K562 (cell line): ENCODE data around the gene BRAF. TPM values are rescaled to one million over a fixed set of nuclear protein-coding genes. Genes with fewer than 3 reads are reported as not detected.

ENCODE experiments used
- CBFA2T2 ChIP-seq: fragments of 450-650 bp; conservative IDR thresholded peaks from 2 replicates; pipeline ENCODE4 v1.6.1; 2017; ENCODE audit warnings: mild to moderate bottlenecking
- FOSL1 ChIP-seq: fragments of 200-800 bp; sonication (Bioruptor generic); conservative IDR thresholded peaks from 2 replicates; pipeline ENCODE4 v1.6.1; 2016; ENCODE audit warnings: missing genetic modification characterization, missing compliant biosample characterization
- GABPA ChIP-seq: fragments of 200-800 bp; sonication (Bioruptor generic); conservative IDR thresholded peaks from 2 replicates; pipeline ENCODE4 v1.6.1; 2016; ENCODE audit warnings: low read depth, missing genetic modification characterization, missing compliant biosample characterization
- HDAC2 ChIP-seq: fragments of 450-650 bp; IDR thresholded peaks from 2 replicates; pipeline ENCODE4 v1.6.1; 2016; ENCODE audit warnings: mild to moderate bottlenecking
- HLTF ChIP-seq: fragments of 450-650 bp; IDR thresholded peaks from 2 replicates; pipeline ENCODE4 v1.6.1; 2016
- MED1 ChIP-seq: sonication (generic); formaldehyde crosslinking; IDR thresholded peaks from 2 replicates; pipeline ENCODE4 v1.8.1; 2023; ENCODE audit warnings: missing genetic modification reagents, borderline replicate concordance
- SNRNP70 ChIP-seq: fragments of 200-400 bp; formaldehyde crosslinking; optimal IDR thresholded peaks from 2 replicates; pipeline ENCODE3; 2017; ENCODE audit warnings: low read depth, low read length
- TCF15 ChIP-seq: fragments of 250-450 bp; sonication (Bioruptor Pico); IDR thresholded peaks from 2 replicates; pipeline ENCODE4 v1.8.0; 2022; ENCODE audit warnings: moderate library complexity, mild to moderate bottlenecking, inconsistent platforms
- TEAD1 ChIP-seq, 2 experiments: fragments of 450-650 bp in 1 of 2; sonication (generic) in 1 of 2; formaldehyde crosslinking; IDR thresholded peaks; 2 replicates each; pipeline versions ENCODE4 v1.4.0 to v1.8.0; 2020 to 2022; ENCODE audit warnings: mild to moderate bottlenecking in 2 of 2, missing genetic modification reagents in 1 of 2
- ZFP36 ChIP-seq: fragments of 150-350 bp; IDR thresholded peaks from 2 replicates; pipeline ENCODE4 v1.6.1; 2018; ENCODE audit warnings: low read length, low read depth; ENCODE audit not compliant: partially characterized antibody
- ZNF133 ChIP-seq: fragments of 250-450 bp; sonication (Bioruptor Pico); IDR thresholded peaks from 2 replicates; pipeline ENCODE4 v1.4.0; 2020; ENCODE audit warnings: mild to moderate bottlenecking
- ZNF280A ChIP-seq: fragments of 450-650 bp; IDR thresholded peaks from 2 replicates; pipeline ENCODE4 v1.6.1; 2018; ENCODE audit warnings: mild to moderate bottlenecking, low read depth; ENCODE audit not compliant: partially characterized antibody
- ZNF354B ChIP-seq: fragments of 250-450 bp; sonication (Bioruptor Pico); IDR thresholded peaks from 2 replicates; pipeline ENCODE4 v1.4.0; 2020
- ZNF449 ChIP-seq: fragments of 250-450 bp; sonication (Bioruptor Pico); IDR thresholded peaks from 2 replicates; pipeline ENCODE4 v1.8.0; 2022; ENCODE audit warnings: moderate library complexity, mild to moderate bottlenecking, inconsistent platforms
- ZNF518B ChIP-seq: fragments of 250-450 bp; sonication (Bioruptor Pico); IDR thresholded peaks from 2 replicates; pipeline ENCODE4 v1.5.0; 2021; ENCODE audit warnings: mild to moderate bottlenecking, moderate library complexity
- ZNF609 ChIP-seq: sonication (generic); formaldehyde crosslinking; IDR thresholded peaks from 2 replicates; pipeline ENCODE4 v1.8.1; 2023; ENCODE audit warnings: missing genetic modification reagents, mild to moderate bottlenecking, borderline replicate concordance
- polyA plus RNA-seq, 8 experiments: library from polyadenylated mRNA; depleted of rRNA in 4 of 8; stranded (reverse) in 5 of 8; unstranded in 3 of 8; fragments of >200 nt; fragmentation: Nextera tagmentation in 2 of 8; fragmentation: Illumina TruSeq in 1 of 8; extraction: Ambion mirVana in 2 of 8; extraction: Trizol in 1 of 8; gene quantifications; 2 replicates each; pipeline versions ENCODE4 v1.2.1 to v1.2.3, GENCODE V29; 2011 to 2014; ENCODE audit warnings: inconsistent platforms in 1 of 8, missing spikeins in 1 of 8
- total RNA-seq, 7 experiments: library from RNA; depleted of rRNA in 6 of 7; stranded (reverse); fragments of >200 nt in 6 of 7; fragmentation: Illumina TruSeq in 2 of 7; extraction: Trizol in 2 of 7; gene quantifications; 2 replicates each; pipeline versions ENCODE4 v1.2.1 to v1.2.3, GENCODE V29; 2011 to 2021; ENCODE audit warnings: low replicate concordance in 1 of 7

BRAF gene
- total and polyA plus RNA-seq, 9 of the 15 experiments (the other 6 are each of a cell fraction or from before 2014, with no cell fraction given) = 3.6 to 38.3 (median 21.9) TPM

GRCh38 chr7:140670343-140670935 is 254.3 kb downstream of the BRAF start (continued):
- TF ChIP-seq ZNF449 (CRISPR knock-in tag) = no peak
- no peak for TF ChIP-seq HLTF
- no peak for TF ChIP-seq ZFP36
- TF ChIP-seq MED1 (CRISPR knock-in tag) = no peak
- no peak for TF ChIP-seq HDAC2
- no peak for TF ChIP-seq ZNF280A
- 0 out of 2 replicates have a peak, but pooled peaks have one; percentile 4 for TF ChIP-seq CBFA2T2
- peak in 1 of 2 experiments; percentile 87; a peak in 1 of 4 replicates for TF ChIP-seq TEAD1 (CRISPR knock-in tag; IDR thresholded peaks at IDR 0.05)
- TF ChIP-seq GABPA (tag) = no peak
- no peak for TF ChIP-seq ZNF354B
- TF ChIP-seq ZNF609 (CRISPR knock-in tag) = no peak
- no peak for TF ChIP-seq SNRNP70
- TF ChIP-seq TCF15 (CRISPR knock-in tag) = no peak
- TF ChIP-seq FOSL1 (tag) = no peak
- TF ChIP-seq ZNF518B (CRISPR knock-in tag) = no peak
- no peak for TF ChIP-seq ZNF133 (CRISPR knock-in tag)
